Retinal pigment epithelial cell (primary cell): Measurements from ENCODE around the gene SAPCD1.

Source experiments
- DNase-seq: peaks from one replicate; pipeline ENCODE4 v3.0.0-alpha.2; 2010; ENCODE audit warnings: low read depth
- H3K4me3 ChIP-seq: 2 replicates; pipeline ENCODE4 v1.5.1; 2011; ENCODE audit warnings: mild to moderate bottlenecking, low read length, control low read depth, moderate library complexity
- CTCF ChIP-seq: conservative IDR thresholded peaks from 2 replicates; pipeline ENCODE4 v1.5.1; 2011; ENCODE audit warnings: low read depth, low read length, control low read depth, inconsistent platforms

SAPCD1 gene

GRCh38 chr6:31742894-31743293 is 19.6 kb upstream of the SAPCD1 start:
- TF ChIP-seq CTCF, result no peak
- no peak for DNase-seq
- no peak overlapping the region for H3K4me3 ChIP-seq

GRCh38 chr6:31744422-31744821 is 18.0 kb upstream of the SAPCD1 start:
- no peak for DNase-seq
- no peak for TF ChIP-seq CTCF
- H3K4me3 ChIP-seq, result no peak overlapping the region

GRCh38 chr6:31749301-31750036 is 13.0 kb upstream of the SAPCD1 start:
- H3K4me3 ChIP-seq, result no peak overlapping the region
- TF ChIP-seq CTCF, result no peak
- no peak for DNase-seq

GRCh38 chr6:31750411-31751022 is 11.9 kb upstream of the SAPCD1 start:
- no peak overlapping the region for H3K4me3 ChIP-seq
- TF ChIP-seq CTCF, result no peak
- no peak for DNase-seq

- TF ChIP-seq CTCF, result no peak
- no peak for DNase-seq
- H3K4me3 ChIP-seq, result no peak overlapping the region
Observed at GRCh38 chr6:31752739-31753319, 9.6 kb upstream of the SAPCD1 start.

GRCh38 chr6:31758281-31758680 is 4.2 kb upstream of the SAPCD1 start:
- no peak for TF ChIP-seq CTCF
- DNase-seq, result no peak
- H3K4me3 ChIP-seq, result no peak overlapping the region

- H3K4me3 ChIP-seq, result no peak overlapping the region
- TF ChIP-seq CTCF, result no peak
Observed at GRCh38 chr6:31760790-31761189, 1.7 kb upstream of the SAPCD1 start.

More at GRCh38 chr6:31760790-31761189, 1.7 kb upstream of the SAPCD1 start:
- DNase-seq, result no peak
